ENCODE data around the gene HOXA4.

- TF ChIP-seq CTCF (IDR thresholded peaks at IDR 0.05; ENCODE audit: low read length) (no peak), EZH2 (optimal IDR thresholded peaks at IDR 0.05; ENCODE audit: low read depth, low read length) (no peak)
Observed at GRCh38 chr7:27103489-27104226, 26.9 kb downstream of the HOXA4 start.
